Measurements from ENCODE around the gene TTC24.
"Not testable (repeated sequence)": the region's sequence is repeated elsewhere in the genome, so short reads cannot be mapped to it uniquely, and the experiment has no call there.

Gene TTC24

DNA sequence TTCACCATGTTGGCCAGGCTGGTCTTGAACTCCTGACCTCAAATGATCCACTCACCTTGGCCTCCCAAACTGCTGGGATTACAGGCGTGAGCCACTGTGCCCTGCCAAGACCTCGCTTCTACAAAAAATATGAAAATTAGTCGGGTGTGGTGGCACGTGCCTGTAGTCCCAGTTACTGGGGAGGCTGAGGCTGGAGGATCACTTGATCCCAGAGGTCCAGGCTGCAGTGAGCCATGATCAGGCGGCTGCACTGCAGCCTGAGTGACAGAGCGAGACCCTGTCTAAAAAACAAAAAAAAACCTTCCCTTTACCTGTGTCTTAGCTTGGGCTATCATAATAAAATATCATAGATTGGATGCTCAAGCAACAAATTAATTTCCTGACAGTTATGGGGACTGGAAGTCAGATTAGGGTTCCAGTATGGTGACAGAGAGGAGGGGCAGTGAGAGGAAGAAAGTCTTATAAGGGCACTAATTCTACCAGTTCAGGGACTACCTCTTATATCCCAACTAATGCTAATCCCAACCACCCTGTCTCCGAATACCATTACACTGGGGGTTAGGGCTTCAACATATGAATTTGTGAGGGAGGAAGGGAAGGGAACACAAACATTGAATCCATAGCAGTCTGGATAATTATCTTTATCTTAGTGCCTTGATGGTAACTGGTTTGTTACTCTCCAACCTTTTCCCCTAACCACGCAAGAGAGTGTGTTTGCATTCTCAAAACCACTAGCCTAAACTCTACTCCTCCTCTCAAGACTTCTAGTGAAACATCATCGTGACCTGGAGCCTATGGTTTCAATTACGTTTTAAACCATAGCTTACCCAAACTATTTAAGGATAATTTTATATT is 11.0 kb downstream of the TTC24 start:
- DNase-seq: no peak

DNA sequence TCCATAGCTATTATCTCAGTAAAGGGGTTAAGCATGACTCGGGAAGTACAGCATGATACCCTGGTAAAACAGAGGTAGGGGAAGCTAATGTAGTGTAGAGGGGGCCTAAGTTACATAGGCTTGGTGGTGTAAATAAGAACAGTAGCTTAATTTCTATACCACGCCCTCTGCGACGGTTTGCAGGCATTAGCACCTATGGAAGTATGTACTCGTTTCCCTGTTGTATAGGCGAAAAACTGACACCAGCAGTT is 11.6 kb downstream of the TTC24 start:
- DNase-seq: peak; percentile 41

GRCh38 chr1:156591432-156592157 is 12.1 kb downstream of the TTC24 start, which contains the start of gene NAXE:
TSS of gene NAXE (plus strand) at chr1:156591776. CDS start at chr1:156591805, 29 bp downstream.
- peak; percentile 87 for DNase-seq

GRCh38 chr1:156592158-156592909 is 12.8 kb downstream of the TTC24 start:
- no peak for DNase-seq

- DNase-seq: peak; percentile 72
Observed at GRCh38 chr1:156592910-156593660, 13.6 kb downstream of the TTC24 start.

GRCh38 chr1:156593661-156593989 is 14.1 kb downstream of the TTC24 start:
- no peak for DNase-seq

GRCh38 chr1:156594190-156594589 is 14.7 kb downstream of the TTC24 start:
- DNase-seq: no peak

GRCh38 chr1:156595016-156595415 is 15.5 kb downstream of the TTC24 start:
- DNase-seq: no peak

DNA sequence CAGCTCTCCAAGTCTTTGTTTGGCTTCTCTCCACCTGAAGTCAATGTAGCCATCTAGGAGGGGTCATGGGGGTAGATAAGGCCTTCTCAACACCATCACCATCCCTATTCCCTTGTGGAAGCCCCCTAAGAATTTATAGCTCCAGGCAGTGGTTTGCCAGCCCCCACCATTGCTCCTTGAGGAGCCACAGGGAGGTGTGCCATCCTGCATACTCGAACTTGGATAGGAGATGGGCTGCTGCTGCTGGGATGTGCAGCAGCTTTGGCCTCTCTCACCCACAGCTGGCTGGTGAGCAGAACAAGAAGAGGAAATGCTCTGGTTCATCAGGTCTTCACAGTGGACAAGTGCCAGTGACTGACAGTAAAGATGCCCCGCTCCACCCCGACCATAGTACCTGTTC is 16.9 kb downstream of the TTC24 start:
- no peak for DNase-seq

GRCh38 chr1:156598125-156598524 is 18.6 kb downstream of the TTC24 start:
- DNase-seq: no peak

GRCh38 chr1:156598731-156599432 is 19.4 kb downstream of the TTC24 start:
- DNase-seq: no peak

GRCh38 chr1:156599811-156600210 is 20.3 kb downstream of the TTC24 start:
- no peak for DNase-seq

DNA sequence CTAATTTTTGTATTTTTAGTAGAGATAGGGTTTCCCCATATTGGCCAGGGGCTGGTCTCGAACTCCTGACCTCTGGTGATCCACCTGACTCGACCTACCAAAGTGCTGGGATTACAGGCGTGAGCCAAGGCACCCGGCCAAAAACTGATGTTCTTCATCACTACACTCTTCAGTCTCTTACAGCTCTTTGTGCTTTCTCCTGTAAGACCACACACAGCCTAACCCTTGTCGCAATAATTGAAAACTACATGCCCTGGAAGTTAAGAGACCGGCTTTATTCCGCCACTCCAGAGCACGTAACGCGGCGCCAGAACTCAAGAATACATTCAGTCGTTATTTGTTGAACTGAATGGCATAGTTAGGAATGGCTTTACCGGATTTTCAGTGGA is 21.2 kb downstream of the TTC24 start:
- no peak for DNase-seq

DNA sequence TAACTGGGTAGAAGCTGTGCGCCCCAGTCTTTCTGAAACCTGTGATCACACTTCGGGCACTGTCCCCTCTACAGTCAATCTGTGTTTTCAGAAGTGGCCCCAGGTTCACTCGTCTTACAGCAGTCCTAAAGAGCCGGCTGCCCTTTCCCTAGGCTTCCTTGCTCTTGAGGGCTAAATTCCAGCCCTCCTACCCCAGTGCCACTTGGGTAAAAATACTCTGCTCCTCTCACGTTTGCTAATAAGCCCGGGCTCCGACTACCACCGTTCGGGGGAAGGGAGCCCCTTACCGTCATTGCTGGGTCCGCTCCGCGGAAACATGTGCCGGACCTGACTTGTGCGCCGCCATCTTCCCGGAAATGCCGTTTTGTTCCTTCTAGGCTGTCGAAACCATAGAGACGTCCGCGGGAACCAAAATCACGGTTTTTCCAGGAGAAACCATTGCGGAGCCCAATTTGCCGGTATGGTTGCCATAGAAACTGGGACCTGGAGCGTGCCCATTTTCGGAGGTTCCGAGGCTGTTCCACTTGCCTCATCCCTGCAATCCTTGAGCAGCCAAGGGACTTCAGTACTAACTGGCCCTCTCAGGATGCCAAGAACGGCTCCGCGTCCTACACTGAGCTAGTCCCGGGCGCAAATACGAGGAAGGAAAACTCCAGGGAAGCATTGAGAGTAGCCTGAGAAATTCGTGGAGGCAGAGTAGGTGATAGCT is 21.8 kb downstream of the TTC24 start, which contains the start of gene GPATCH4:
Gene GPATCH4 (minus strand): TSS at position 358 of the 709 bp plus-strand sequence.
- DNase-seq: peak; percentile 69

DNA sequence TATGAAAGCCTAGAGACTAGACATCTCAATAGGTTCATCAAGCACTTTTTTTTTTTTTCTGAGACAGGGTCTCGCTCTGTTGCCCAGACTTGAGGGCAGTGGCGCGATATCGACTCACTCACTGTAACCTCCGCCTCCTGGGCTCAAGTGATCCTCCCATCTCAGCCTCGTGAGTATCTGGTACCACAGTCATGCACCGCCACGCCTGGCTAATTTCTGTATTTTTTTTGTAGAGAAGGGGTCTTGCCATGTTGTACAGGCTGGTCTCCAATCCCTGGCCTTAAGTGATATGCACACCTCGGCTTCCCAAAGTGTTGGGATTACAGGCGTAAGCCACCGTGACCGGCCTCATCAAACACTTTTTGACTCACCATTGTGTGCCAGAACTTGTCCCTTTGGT is 22.4 kb downstream of the TTC24 start:
- no peak for DNase-seq

GRCh38 chr1:156602557-156602993 is 23.1 kb downstream of the TTC24 start:
- DNase-seq: no peak

DNA sequence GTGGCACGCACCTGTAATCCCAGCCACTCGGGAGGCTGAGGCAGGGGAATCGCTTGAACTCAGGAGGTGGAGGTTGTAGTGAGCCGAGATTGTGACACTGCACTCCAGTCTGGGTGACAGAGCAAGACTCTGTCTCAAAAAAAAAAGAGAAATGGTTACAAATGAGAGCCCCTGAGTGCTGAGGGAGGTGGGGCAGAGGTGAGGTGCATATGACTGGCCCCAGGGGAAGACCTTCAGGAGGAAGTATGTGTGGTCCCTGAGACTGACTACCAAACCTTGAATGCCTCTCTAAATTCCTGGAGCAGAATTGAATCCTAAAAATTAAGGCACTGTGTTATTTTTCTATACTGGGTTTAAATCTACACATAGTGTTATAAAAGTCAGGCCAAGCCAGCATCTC is 27.8 kb downstream of the TTC24 start:
- DNase-seq: not testable (repeated sequence)

GRCh38 chr1:156608036-156608674 is 28.6 kb downstream of the TTC24 start:
- peak; percentile 67 for DNase-seq

GRCh38 chr1:156608981-156609380 is 29.5 kb downstream of the TTC24 start:
- peak; percentile 41 for DNase-seq

GRCh38 chr1:156610072-156610471 is 30.5 kb downstream of the TTC24 start:
- DNase-seq: not testable (repeated sequence)

GRCh38 chr1:156612666-156613065 is 33.1 kb downstream of the TTC24 start:
- DNase-seq: no peak
